Effector memory CD8-positive, alpha-beta T cell (primary cell): ENCODE measurements around the gene LINS1.
A peak's percentile ranks its signal among the peaks of the same experiment; 100 is the strongest.
"Not testable (repeated sequence)": the region's sequence is repeated elsewhere in the genome, so short reads cannot be mapped to it uniquely, and the experiment has no call there.

Experiments used
- ATAC-seq: fragments of 150-1000 bp; cut with Tn5 transposase; replicated peaks from 2 replicates; pipeline ENCODE4 v1.10.0; 2021; ENCODE audit warnings: mild to moderate bottlenecking, moderate library complexity
- DNase-seq, 3 experiments: peaks; one replicate each; pipeline ENCODE4 v3.0.0; 2021
- H3K27ac Mint-ChIP-seq, 2 donors: one replicate each; pipeline ENCODE4 v1.8.0; 2022; ENCODE audit warnings: mild to moderate bottlenecking in 2 of 2, mixed read lengths in 2 of 2, moderate library complexity in 2 of 2
- H3K27me3 Mint-ChIP-seq, 2 donors: one replicate each; pipeline ENCODE4 v1.8.0; 2022; ENCODE audit warnings: mixed read lengths in 2 of 2
- H3K36me3 Mint-ChIP-seq: one replicate; pipeline ENCODE4 v1.8.0; 2022; ENCODE audit warnings: mild to moderate bottlenecking, moderate library complexity, mixed read lengths; ENCODE audit not compliant: insufficient read depth
- H3K4me1 Mint-ChIP-seq, 2 donors: one replicate each; pipeline ENCODE4 v1.8.0; 2022; ENCODE audit warnings: low read depth in 2 of 2, mixed read lengths in 2 of 2
- H3K4me3 Mint-ChIP-seq, 2 donors: one replicate each; pipeline ENCODE4 v1.8.0; 2022; ENCODE audit warnings: mild to moderate bottlenecking in 2 of 2, mixed read lengths in 2 of 2, moderate library complexity in 2 of 2
- H3K9me3 Mint-ChIP-seq, 2 donors: one replicate each; pipeline ENCODE4 v1.8.0; 2022; ENCODE audit warnings: mixed read lengths in 2 of 2

LINS1 gene

GRCh38 chr15:100595964-100596363 lies 6.0 kb downstream of the LINS1 start:
- H3K4me3 Mint-ChIP-seq = peak overlapping the region; percentile 64 to 69
- DNase-seq = no peak

GRCh38 chr15:100593431-100593830 lies 8.6 kb downstream of the LINS1 start:
- no peak for DNase-seq
- no peak overlapping the region for H3K4me3 Mint-ChIP-seq
- H3K27ac Mint-ChIP-seq = peak overlapping the region; percentile 49 to 59
- peaks cover 7% of the 10 kb centered on the region for H3K36me3 Mint-ChIP-seq
- no peaks in the 10 kb centered on the region for H3K27me3 Mint-ChIP-seq
- H3K9me3 Mint-ChIP-seq = no peaks in the 10 kb centered on the region
- no peak for ATAC-seq
- H3K4me1 Mint-ChIP-seq = peaks cover 29 to 40% of the 10 kb centered on the region in 2 donors

More at GRCh38 chr15:100595964-100596363, 6.0 kb downstream of the LINS1 start:
- no peak for ATAC-seq
- Mint-ChIP-seq H3K27me3 (no peaks in the 10 kb centered on the region), H3K4me1 (peaks cover 33 to 47% of the 10 kb centered on the region in 2 donors), H3K27ac (peak overlapping the region in 1 of 2 donors; percentile 95), H3K9me3 (no peaks in the 10 kb centered on the region), H3K36me3 (peaks cover 7% of the 10 kb centered on the region)

- H3K27ac Mint-ChIP-seq = peak overlapping the region in 1 of 2 donors; percentile 59
- H3K4me3 Mint-ChIP-seq = no peak overlapping the region
- H3K9me3 Mint-ChIP-seq = no peaks in the 10 kb centered on the region
- peaks cover 29 to 38% of the 10 kb centered on the region in 2 donors for H3K4me1 Mint-ChIP-seq
- ATAC-seq = no peak
- no peaks in the 10 kb centered on the region for H3K27me3 Mint-ChIP-seq
- H3K36me3 Mint-ChIP-seq = peaks cover 7% of the 10 kb centered on the region
- DNase-seq = no peak
These were observed 9.1 kb downstream of the LINS1 start for GRCh38 chr15:100592898-100593297.

- H3K27me3 Mint-ChIP-seq = no peaks in the 10 kb centered on the region
- H3K4me1 Mint-ChIP-seq = peaks cover 24 to 37% of the 10 kb centered on the region in 2 donors
- H3K9me3 Mint-ChIP-seq = no peaks in the 10 kb centered on the region
- ATAC-seq = no peak
- H3K27ac Mint-ChIP-seq = peak overlapping the region in 1 of 2 donors; percentile 27
- no peak overlapping the region for H3K4me3 Mint-ChIP-seq
- H3K36me3 Mint-ChIP-seq = peaks cover 7% of the 10 kb centered on the region
- DNase-seq = no peak
These were observed 10.1 kb downstream of the LINS1 start for GRCh38 chr15:100591835-100592234.

- peaks cover 23 to 38% of the 10 kb centered on the region in 2 donors for H3K4me1 Mint-ChIP-seq
- H3K9me3 Mint-ChIP-seq, H3K27ac Mint-ChIP-seq, DNase-seq, ATAC-seq, H3K36me3 Mint-ChIP-seq, H3K4me3 Mint-ChIP-seq, H3K27me3 Mint-ChIP-seq: not testable (repeated sequence)
These were observed 10.8 kb downstream of the LINS1 start for GRCh38 chr15:100591163-100591562.

- DNase-seq = no peak
- no peaks in the 10 kb centered on the region for H3K9me3 Mint-ChIP-seq
- H3K27me3 Mint-ChIP-seq = no peaks in the 10 kb centered on the region
- peaks cover 3% of the 10 kb centered on the region for H3K36me3 Mint-ChIP-seq
- no peak for ATAC-seq
- peaks cover 16 to 42% of the 10 kb centered on the region in 2 donors for H3K4me1 Mint-ChIP-seq
- H3K4me3 Mint-ChIP-seq = no peak overlapping the region
- H3K27ac Mint-ChIP-seq = no peak overlapping the region
These were observed 13.2 kb downstream of the LINS1 start for GRCh38 chr15:100588638-100589242.

GRCh38 chr15:100580414-100580813 lies 21.6 kb downstream of the LINS1 start:
- H3K27me3 Mint-ChIP-seq = no peaks in the 10 kb centered on the region
- no peaks in the 10 kb centered on the region for H3K36me3 Mint-ChIP-seq
- H3K4me3 Mint-ChIP-seq = no peak overlapping the region
- no peak for DNase-seq
- no peak for ATAC-seq
- peaks cover 0 to 14% of the 10 kb centered on the region in 2 donors for H3K9me3 Mint-ChIP-seq
- peak overlapping the region; percentile 46 to 62 for H3K27ac Mint-ChIP-seq
- H3K4me1 Mint-ChIP-seq = peaks cover 15 to 42% of the 10 kb centered on the region in 2 donors

- Mint-ChIP-seq H3K27me3 (no peaks in the 10 kb centered on the region), H3K4me3 (no peak overlapping the region), H3K4me1 (peaks cover 9 to 11% of the 10 kb centered on the region in 2 donors), H3K36me3 (peaks cover 50% of the 10 kb centered on the region), H3K9me3 (no peaks in the 10 kb centered on the region), H3K27ac (no peak overlapping the region)
- no peak for ATAC-seq
- no peak for DNase-seq
These were observed 28.5 kb downstream of the LINS1 start for GRCh38 chr15:100573526-100573925.

- H3K36me3 Mint-ChIP-seq = peaks cover 50% of the 10 kb centered on the region
- no peak for DNase-seq
These were observed 29.5 kb downstream of the LINS1 start for GRCh38 chr15:100572362-100572983.

GRCh38 chr15:100571592-100572167 lies 30.3 kb downstream of the LINS1 start:
- DNase-seq (no peak), ATAC-seq (no peak)
- H3K36me3 Mint-ChIP-seq = peaks cover 50% of the 10 kb centered on the region
- H3K4me3 Mint-ChIP-seq = no peak overlapping the region
- no peaks in the 10 kb centered on the region for H3K27me3 Mint-ChIP-seq
- H3K9me3 Mint-ChIP-seq = no peaks in the 10 kb centered on the region
- H3K27ac Mint-ChIP-seq = no peak overlapping the region
- H3K4me1 Mint-ChIP-seq = peaks cover 7% of the 10 kb centered on the region in 2 donors

More at GRCh38 chr15:100572362-100572983, 29.5 kb downstream of the LINS1 start:
- no peak overlapping the region for H3K27ac Mint-ChIP-seq
- H3K4me1 Mint-ChIP-seq = peaks cover 9 to 11% of the 10 kb centered on the region in 2 donors
- H3K9me3 Mint-ChIP-seq = no peaks in the 10 kb centered on the region
- H3K27me3 Mint-ChIP-seq = no peaks in the 10 kb centered on the region
- peak; percentile 46 for ATAC-seq
- H3K4me3 Mint-ChIP-seq = no peak overlapping the region

- Mint-ChIP-seq H3K36me3 (peaks cover 50% of the 10 kb centered on the region), H3K4me1 (peaks cover 0 to 2% of the 10 kb centered on the region in 2 donors)
- ATAC-seq = no peak
These were observed 31.2 kb downstream of the LINS1 start for GRCh38 chr15:100570735-100571313.

GRCh38 chr15:100570275-100570674 lies 31.7 kb downstream of the LINS1 start:
- Mint-ChIP-seq H3K27ac (peak overlapping the region; percentile 31 to 78), H3K27me3 (no peaks in the 10 kb centered on the region), H3K4me1 (no peaks in the 10 kb centered on the region), H3K4me3 (no peak overlapping the region), H3K9me3 (no peaks in the 10 kb centered on the region), H3K36me3 (peaks cover 50% of the 10 kb centered on the region)
- DNase-seq (no peak), ATAC-seq (no peak)

More at GRCh38 chr15:100570735-100571313, 31.2 kb downstream of the LINS1 start:
- no peak for DNase-seq
- no peaks in the 10 kb centered on the region for H3K27me3 Mint-ChIP-seq
- H3K4me3 Mint-ChIP-seq = no peak overlapping the region
- peak overlapping the region; percentile 31 to 78 for H3K27ac Mint-ChIP-seq
- no peaks in the 10 kb centered on the region for H3K9me3 Mint-ChIP-seq

GRCh38 chr15:100569391-100569790 lies 32.6 kb downstream of the LINS1 start:
- no peak overlapping the region for H3K4me3 Mint-ChIP-seq
- peaks cover 44% of the 10 kb centered on the region for H3K36me3 Mint-ChIP-seq
- peak overlapping the region; percentile 41 to 59 for H3K27ac Mint-ChIP-seq
- no peaks in the 10 kb centered on the region for H3K9me3 Mint-ChIP-seq
- no peak for ATAC-seq
- no peaks in the 10 kb centered on the region for H3K4me1 Mint-ChIP-seq
- no peak for DNase-seq
- H3K27me3 Mint-ChIP-seq = no peaks in the 10 kb centered on the region
